GM18907 (cell line): ENCODE data around the gene MBD3L4.
"Not testable (repeated sequence)": the region's sequence is repeated elsewhere in the genome, so short reads cannot be mapped to it uniquely, and the experiment has no call there.

Experiments used
- ATAC-seq: cut with Tn5 transposase; IDR thresholded peaks from one replicate; pipeline ENCODE4 v1.9.1; 2021; ENCODE audit warnings: mild to moderate bottlenecking, moderate library complexity; ENCODE audit not compliant: unreplicated experiment

Gene MBD3L4

GRCh38 chr19:7040079-7040478, at the start of gene MBD3L4:
Gene MBD3L4 (minus strand): TSS chr19:7040179. CDS start chr19:7040144, 35 bp downstream.
- ATAC-seq, result not testable (repeated sequence)

GRCh38 chr19:7088999-7089398, 49.0 kb upstream of the MBD3L4 start:
- ATAC-seq, result no peak

- no peak for ATAC-seq
Observed at GRCh38 chr19:7083076-7083956, 43.3 kb upstream of the MBD3L4 start.

- no peak for ATAC-seq
Observed at GRCh38 chr19:7078008-7078407, 38.0 kb upstream of the MBD3L4 start.

GRCh38 chr19:7076151-7076550, 36.2 kb upstream of the MBD3L4 start:
- ATAC-seq, result no peak

- no peak for ATAC-seq
Observed at GRCh38 chr19:7074705-7075282, 34.8 kb upstream of the MBD3L4 start.

- no peak for ATAC-seq
Observed at GRCh38 chr19:7072541-7072940, 32.6 kb upstream of the MBD3L4 start.

- ATAC-seq, result no peak
Observed at GRCh38 chr19:7069904-7070226, 29.9 kb upstream of the MBD3L4 start.

- peak; percentile 94 for ATAC-seq
Observed at GRCh38 chr19:7069042-7069903, 29.3 kb upstream of the MBD3L4 start, which contains the start of gene ZNF557. Gene ZNF557 (plus strand): TSS chr19:7069703. CDS start chr19:7075075, 5,372 bp downstream.

- ATAC-seq, result no peak
Observed at GRCh38 chr19:7068599-7068998, 28.6 kb upstream of the MBD3L4 start.

GRCh38 chr19:7067716-7068115, 27.7 kb upstream of the MBD3L4 start:
- no peak for ATAC-seq

GRCh38 chr19:7067122-7067521, 27.1 kb upstream of the MBD3L4 start:
- ATAC-seq, result not testable (repeated sequence)

- no peak for ATAC-seq
Observed at GRCh38 chr19:7063764-7064418, 23.9 kb upstream of the MBD3L4 start.

- ATAC-seq, result no peak
Observed at GRCh38 chr19:7063339-7063738, 23.4 kb upstream of the MBD3L4 start.

- ATAC-seq, result not testable (repeated sequence)
Observed at GRCh38 chr19:7059977-7060376, 20.0 kb upstream of the MBD3L4 start.

GRCh38 chr19:7058576-7058975, 18.6 kb upstream of the MBD3L4 start, which contains the start of gene MBD3L3:
Gene MBD3L3 (minus strand): TSS chr19:7058676. CDS start chr19:7058605, 71 bp downstream.
- not testable (repeated sequence) for ATAC-seq

- not testable (repeated sequence) for ATAC-seq
Observed at GRCh38 chr19:7056371-7056770, 16.4 kb upstream of the MBD3L4 start.

GRCh38 chr19:7055679-7056078, 15.7 kb upstream of the MBD3L4 start:
- not testable (repeated sequence) for ATAC-seq

GRCh38 chr19:7054635-7055368, 14.8 kb upstream of the MBD3L4 start:
- ATAC-seq, result not testable (repeated sequence)

GRCh38 chr19:7052896-7053295, 12.9 kb upstream of the MBD3L4 start:
- ATAC-seq, result not testable (repeated sequence)
